Measurements from ENCODE around the gene CRYBG1.

CRYBG1 gene

DNA sequence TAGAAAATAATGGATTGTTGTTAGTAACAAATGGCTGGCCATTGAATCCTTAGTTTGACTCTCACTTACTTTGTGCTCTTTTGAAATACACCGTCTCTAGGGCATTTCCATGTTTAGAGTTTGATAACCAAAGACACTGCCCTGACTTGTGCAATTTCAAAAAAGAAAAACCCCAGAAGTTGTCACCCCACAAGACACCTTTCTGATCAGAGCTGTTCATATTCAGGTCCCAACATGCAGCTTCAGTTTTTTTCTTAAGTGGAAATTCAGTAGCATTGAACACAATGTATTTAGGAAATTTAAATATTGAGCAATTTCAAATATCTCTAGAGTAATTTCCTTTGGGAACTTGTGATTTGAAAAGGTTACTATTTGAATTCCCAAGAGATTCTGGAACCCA lies 19.4 kb downstream of the CRYBG1 start:
- TF ChIP-seq, protein P1, sequence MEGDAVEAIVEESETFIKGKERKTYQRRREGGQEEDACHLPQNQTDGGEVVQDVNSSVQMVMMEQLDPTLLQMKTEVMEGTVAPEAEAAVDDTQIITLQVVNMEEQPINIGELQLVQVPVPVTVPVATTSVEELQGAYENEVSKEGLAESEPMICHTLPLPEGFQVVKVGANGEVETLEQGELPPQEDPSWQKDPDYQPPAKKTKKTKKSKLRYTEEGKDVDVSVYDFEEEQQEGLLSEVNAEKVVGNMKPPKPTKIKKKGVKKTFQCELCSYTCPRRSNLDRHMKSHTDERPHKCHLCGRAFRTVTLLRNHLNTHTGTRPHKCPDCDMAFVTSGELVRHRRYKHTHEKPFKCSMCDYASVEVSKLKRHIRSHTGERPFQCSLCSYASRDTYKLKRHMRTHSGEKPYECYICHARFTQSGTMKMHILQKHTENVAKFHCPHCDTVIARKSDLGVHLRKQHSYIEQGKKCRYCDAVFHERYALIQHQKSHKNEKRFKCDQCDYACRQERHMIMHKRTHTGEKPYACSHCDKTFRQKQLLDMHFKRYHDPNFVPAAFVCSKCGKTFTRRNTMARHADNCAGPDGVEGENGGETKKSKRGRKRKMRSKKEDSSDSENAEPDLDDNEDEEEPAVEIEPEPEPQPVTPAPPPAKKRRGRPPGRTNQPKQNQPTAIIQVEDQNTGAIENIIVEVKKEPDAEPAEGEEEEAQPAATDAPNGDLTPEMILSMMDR (IDR thresholded peaks at IDR 0.05; ENCODE audit: insufficient read depth, low read length) = no peak
- TF ChIP-seq, protein P2, sequence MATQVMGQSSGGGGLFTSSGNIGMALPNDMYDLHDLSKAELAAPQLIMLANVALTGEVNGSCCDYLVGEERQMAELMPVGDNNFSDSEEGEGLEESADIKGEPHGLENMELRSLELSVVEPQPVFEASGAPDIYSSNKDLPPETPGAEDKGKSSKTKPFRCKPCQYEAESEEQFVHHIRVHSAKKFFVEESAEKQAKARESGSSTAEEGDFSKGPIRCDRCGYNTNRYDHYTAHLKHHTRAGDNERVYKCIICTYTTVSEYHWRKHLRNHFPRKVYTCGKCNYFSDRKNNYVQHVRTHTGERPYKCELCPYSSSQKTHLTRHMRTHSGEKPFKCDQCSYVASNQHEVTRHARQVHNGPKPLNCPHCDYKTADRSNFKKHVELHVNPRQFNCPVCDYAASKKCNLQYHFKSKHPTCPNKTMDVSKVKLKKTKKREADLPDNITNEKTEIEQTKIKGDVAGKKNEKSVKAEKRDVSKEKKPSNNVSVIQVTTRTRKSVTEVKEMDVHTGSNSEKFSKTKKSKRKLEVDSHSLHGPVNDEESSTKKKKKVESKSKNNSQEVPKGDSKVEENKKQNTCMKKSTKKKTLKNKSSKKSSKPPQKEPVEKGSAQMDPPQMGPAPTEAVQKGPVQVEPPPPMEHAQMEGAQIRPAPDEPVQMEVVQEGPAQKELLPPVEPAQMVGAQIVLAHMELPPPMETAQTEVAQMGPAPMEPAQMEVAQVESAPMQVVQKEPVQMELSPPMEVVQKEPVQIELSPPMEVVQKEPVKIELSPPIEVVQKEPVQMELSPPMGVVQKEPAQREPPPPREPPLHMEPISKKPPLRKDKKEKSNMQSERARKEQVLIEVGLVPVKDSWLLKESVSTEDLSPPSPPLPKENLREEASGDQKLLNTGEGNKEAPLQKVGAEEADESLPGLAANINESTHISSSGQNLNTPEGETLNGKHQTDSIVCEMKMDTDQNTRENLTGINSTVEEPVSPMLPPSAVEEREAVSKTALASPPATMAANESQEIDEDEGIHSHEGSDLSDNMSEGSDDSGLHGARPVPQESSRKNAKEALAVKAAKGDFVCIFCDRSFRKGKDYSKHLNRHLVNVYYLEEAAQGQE (IDR thresholded peaks at IDR 0.05; ENCODE audit: insufficient replicate concordance, low read depth) = no peak
- TF ChIP-seq POLR2AphosphoS5 (IDR thresholded peaks at IDR 0.05; ENCODE audit: low read depth) = no peak
- no peak for TF ChIP-seq GABPA (IDR thresholded peaks at IDR 0.05; ENCODE audit: low read depth)
- no peak for DNase-seq (ENCODE audit: low read depth in 1 of 2, low spot score in 1 of 2)
- Histone ChIP-seq H3K4me3 (replicated peaks; ENCODE audit: insufficient read depth, low read length) (no peak overlapping the region), H3K27me3 (ENCODE audit: insufficient read depth, poor library complexity, severe bottlenecking) (no peaks in the 10 kb centered on the region), H3K27ac (replicated peaks) (no peak overlapping the region)

DNA sequence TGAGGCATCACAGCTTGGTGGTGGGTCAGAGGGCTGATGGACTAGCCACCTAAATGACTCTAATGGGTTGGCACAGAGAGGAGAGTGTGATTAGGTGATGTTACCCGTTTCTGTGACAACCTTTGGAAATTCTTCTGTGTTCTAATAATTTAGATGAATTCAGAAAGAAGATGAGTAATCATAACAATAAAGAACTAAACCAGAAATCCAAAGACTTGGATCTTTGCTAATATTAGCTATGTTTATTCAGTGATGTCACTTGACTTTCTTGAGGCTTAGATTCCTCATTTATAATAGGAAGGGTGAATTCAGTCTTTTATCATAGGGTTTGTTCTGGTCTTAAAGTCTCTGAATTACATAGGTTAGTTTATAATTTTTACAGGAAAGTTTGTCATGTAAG lies 19.9 kb downstream of the CRYBG1 start:
- no peak for DNase-seq (ENCODE audit: low read depth in 1 of 2, low spot score in 1 of 2)
- no peaks in the 10 kb centered on the region for H3K27me3 ChIP-seq (ENCODE audit: insufficient read depth, poor library complexity, severe bottlenecking)

DNA sequence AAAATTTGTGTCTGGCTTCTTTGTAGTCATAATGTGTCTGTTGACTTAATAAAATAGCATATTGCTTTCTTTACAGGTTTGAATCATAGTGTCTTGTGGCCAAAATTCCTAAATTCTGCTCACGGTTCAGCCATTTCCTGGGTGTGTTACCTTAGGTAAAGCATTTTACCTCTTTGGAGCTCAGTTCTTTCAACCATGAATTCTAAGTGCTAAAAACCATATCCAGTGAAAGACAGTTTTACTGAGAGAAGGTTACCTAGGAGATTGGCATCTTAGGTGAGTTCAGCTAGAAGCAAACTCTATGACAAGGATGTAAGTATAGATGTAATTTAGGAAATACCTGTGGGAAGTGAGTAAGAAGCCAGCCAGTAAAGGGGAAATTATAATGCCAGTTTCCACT lies 20.7 kb downstream of the CRYBG1 start:
- Histone ChIP-seq H3K27me3 (ENCODE audit: insufficient read depth, poor library complexity, severe bottlenecking) (no peaks in the 10 kb centered on the region), H3K4me3 (replicated peaks; ENCODE audit: insufficient read depth, low read length) (no peak overlapping the region), H3K27ac (replicated peaks) (no peak overlapping the region)
- TF ChIP-seq GABPA (IDR thresholded peaks at IDR 0.05; ENCODE audit: low read depth) (no peak), POLR2AphosphoS5 (IDR thresholded peaks at IDR 0.05; ENCODE audit: low read depth) (no peak), SPI1 (IDR thresholded peaks at IDR 0.05; ENCODE audit: borderline replicate concordance, low read depth) (no peak)
- TF ChIP-seq, protein P2 (IDR thresholded peaks at IDR 0.05; ENCODE audit: insufficient replicate concordance, low read depth) = no peak
- TF ChIP-seq, protein P1 (IDR thresholded peaks at IDR 0.05; ENCODE audit: insufficient read depth, low read length) = no peak
- DNase-seq (ENCODE audit: low read depth in 1 of 2, low spot score in 1 of 2) = no peak

More for the DNA sequence above, 19.9 kb downstream of the CRYBG1 start:
- TF ChIP-seq, protein P2 (IDR thresholded peaks at IDR 0.05; ENCODE audit: insufficient replicate concordance, low read depth) = no peak
- TF ChIP-seq GABPA (IDR thresholded peaks at IDR 0.05; ENCODE audit: low read depth) (no peak), POLR2AphosphoS5 (IDR thresholded peaks at IDR 0.05; ENCODE audit: low read depth) (no peak), SPI1 (IDR thresholded peaks at IDR 0.05; ENCODE audit: borderline replicate concordance, low read depth) (no peak)
- TF ChIP-seq, protein P1 (IDR thresholded peaks at IDR 0.05; ENCODE audit: insufficient read depth, low read length) = no peak
- Histone ChIP-seq H3K4me3 (replicated peaks; ENCODE audit: insufficient read depth, low read length) (no peak overlapping the region), H3K27ac (replicated peaks) (no peak overlapping the region)
